Measurements from ENCODE around the gene HOXD8.

HOXD8 gene

DNA sequence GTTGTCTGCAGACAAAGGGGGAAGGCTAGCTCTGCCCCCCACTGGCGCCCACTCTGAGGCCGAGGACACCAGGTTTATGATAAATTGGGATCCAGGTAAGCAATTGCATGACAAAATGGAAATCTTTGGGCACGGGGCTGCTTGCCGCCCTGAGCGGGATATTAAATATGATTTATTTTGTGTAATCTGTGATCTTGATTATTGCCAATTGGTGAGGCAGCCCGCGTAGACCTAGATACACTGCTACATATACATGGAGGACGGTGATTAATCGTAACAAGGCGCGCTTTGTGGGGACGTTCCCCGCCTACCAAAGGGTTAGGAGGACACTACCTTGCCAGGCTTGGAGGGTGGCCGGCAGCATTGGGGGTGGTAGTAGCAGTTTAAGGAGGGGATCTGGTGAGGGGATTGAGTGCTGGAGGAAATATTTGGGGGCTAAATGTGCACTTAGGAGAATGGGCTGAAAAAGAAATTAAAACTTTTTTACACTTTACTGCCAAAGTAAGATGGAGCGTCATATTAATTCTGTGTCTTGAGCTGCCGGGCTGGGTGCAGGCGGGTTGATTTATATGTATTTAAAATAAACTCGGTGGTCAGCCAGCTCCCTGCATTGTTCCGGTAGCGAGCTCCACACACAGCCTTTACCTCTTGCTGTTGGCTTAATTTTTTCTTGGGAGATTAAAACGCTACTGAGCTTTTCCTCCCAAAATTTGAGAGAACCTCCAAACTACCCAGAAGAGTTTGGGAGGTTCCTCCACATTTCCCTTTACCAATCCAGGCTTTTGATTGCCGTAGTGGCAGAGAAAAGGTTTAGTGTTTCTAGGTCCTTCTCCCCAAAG, 31.7 kb downstream of the HOXD8 start:
- no peak for DNase-seq

DNA sequence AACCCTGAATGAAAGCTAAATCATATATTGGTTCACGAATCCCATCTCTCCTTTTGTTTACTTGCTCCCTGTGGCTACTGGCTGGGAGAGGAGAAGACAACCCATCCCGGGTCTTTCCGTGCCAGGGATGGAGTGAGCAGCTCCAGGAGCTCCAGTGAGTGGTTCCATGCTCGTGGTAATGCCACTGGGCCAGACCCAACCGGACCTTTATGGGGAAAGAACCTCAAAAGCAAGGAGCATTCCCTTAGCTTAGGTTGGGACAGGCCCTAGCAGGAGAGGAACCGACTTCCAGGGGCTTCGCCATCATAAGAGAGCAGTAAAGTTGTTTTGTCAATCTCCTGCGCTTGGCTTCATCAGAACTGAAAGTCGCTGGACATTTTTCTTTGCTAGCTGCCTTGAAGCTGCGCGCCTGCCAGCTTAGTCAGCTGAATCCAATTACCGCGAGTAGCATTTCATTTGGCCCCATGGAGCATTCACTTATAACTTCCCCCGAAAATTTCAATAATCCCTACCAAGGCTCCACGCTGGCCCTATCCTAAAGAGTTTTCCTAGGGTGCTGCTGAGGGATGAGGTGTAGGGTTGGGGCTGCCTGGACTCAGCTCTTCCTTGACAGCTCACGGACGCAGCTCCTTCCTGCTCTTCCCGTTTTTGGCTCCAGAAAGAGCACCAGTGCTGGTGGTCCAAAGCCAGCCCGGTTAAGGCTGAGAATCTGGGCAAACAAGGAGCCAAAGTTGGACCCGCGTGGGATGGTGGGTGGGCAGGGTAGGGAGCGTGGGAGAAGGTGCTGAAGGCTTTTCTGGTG, 32.5 kb downstream of the HOXD8 start:
- no peak for DNase-seq

DNA sequence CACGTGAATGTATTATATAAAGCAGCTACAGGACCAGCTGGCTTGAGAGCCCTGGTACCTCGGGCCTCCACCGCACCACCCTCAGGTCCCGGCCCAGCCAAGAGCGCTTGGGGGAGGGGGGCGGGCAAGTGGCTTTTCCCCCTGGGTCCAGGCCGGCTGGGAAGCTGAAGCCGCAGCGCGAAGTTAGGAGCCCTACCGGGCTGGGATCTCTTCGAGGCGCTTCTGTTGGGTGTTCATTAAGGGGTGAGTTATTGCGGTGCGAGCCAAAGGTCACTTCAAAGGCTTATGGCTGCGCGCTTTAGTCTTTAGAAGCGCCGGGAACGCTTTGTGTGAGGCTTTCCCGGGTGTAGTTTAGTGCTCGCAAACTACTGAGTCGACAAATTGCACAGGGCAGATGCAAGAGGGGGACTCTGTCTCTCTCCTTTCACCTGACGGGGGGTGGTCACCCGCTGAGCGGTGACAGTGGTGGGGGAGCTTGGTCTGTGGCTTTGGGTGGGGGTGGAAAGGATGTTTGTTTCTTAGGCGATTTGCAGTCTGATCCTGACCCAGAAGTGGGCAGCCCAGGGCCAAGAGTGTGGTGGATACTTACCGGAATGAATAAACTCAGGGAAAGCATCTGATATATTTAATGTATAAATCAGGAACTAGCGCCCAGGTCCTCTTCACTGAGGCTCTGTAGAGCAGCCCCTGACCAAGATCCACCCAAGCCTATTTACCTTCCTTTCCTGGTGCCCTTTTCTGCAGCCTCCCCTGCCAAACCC, 33.6 kb downstream of the HOXD8 start:
- DNase-seq, result no peak

DNA sequence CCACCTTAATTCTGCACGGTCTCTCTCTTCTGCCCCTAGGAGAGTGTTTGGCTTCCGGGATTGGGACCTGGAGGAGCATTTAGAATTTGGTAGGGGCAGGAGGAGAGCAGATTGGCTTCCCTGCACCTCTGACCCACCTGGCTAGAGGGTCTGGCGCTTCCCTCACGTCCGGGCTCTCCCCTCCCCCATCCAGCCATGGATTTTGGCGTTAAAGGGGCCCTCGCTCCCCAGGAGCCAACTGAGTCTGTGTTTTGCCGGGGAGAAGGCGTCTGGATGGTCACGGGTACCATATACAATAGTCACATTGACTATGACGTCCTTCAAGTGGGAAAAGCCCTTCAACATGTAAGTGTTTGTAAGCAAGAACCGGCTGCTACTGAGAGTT, 34.2 kb downstream of the HOXD8 start:
- DNase-seq, result no peak

DNA sequence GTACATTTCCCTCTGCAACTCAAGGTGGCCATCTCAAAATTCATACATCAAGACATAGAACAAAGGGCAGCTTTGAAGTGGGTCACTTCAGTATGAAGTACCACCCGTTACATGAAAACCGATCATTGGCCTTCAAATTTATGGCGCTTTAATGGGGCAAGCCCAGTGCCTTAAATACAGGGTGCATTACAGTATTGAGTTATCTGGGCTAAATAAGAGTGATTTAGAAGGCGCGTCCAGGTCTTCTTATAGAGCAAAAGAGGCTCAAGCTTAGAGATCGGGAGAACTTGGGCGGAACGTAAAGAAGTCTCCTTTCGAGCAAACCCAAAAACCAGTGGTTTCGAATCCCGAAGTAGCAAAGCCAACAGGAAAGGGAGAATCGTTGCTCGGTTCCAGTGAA, 34.7 kb downstream of the HOXD8 start:
- DNase-seq, result no peak

DNA sequence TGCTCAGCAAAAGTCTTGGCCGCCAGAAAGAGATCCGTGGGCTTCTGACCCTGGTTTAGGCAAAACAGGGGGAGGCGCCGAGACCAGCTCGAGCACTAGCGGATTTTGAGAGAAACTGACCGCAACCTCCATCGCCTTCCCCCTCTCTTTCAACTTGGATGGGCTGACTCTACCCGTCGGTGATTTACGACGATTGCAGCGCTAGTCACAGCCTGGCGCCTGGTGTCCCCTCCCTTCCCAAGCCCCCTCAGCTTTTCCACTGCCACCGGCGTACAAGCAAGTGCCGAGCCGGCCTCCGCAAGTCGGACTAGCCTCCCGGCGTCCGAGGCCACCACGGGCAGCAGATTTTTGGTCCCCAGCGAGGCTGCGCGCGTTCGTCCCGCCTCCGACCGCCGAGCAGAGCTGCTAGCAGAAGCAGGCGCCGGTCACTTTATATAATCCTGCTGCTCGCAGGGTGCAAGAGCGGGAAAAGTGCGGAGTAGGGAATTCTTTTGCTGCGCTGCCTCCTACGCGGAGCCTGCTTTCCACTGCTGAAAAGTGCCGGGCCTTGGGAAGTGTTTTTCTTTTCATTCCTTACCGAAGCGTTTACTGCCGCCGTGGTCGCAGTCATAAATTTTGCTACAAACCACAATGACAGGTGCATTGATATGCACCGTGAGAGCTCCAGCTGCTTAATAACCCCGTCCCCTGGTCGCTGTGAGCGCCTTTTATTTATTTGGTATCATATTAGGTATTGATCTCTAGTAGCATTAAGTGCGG, 35.3 kb downstream of the HOXD8 start:
- no peak for DNase-seq

DNA sequence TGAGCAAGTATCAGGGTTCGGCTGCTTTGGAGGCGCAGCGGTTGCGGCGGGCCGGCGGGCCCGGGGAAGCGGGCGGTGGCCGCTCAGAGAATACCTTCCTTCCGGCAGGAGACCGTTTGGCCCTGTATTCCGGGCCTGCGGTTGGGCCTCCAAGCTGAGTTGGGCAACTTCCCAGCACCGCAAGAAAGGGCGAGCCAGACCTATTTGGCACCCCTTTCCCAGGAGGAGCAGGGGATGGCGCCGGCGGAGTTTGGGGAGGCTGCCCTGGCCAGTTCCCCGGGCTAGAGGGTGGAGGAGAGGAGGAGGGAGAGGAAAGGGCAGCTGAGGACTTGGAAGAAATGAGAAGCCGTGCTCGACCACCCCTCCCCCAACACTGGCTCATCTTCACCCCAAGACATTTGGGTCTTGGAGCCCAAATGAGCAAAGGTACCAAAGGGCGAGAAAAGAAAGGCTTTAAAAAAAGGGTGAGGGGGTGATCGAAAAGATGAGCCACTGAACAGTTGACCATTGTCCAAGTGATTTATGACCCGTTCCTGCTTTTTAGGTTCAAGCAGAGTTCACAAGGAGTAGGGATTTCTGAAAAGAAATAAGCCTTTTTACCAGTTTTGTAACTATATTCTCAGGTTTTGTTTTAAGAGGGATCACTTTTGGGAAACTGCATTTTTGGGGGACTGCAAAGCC, 36.0 kb downstream of the HOXD8 start:
- DNase-seq, result no peak

DNA sequence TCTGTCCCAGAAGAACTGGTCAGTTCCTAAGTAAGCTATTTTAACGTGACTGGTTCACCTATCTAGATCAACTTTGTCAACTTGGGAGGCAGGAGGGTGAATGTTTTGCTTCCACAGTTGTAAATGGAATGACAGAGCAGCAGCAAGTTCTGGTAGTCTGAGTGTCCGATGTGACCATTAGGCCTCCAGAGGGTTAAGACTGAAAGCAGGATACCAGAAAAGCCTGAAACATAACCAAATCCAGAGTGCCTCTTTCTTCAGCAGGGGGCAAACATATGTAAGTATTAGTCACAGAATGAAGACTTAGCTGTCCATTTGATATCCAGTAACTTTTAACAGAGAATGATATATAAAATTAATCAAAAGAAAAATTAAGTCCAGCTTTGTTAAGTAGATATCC, 36.8 kb downstream of the HOXD8 start:
- DNase-seq, result no peak

DNA sequence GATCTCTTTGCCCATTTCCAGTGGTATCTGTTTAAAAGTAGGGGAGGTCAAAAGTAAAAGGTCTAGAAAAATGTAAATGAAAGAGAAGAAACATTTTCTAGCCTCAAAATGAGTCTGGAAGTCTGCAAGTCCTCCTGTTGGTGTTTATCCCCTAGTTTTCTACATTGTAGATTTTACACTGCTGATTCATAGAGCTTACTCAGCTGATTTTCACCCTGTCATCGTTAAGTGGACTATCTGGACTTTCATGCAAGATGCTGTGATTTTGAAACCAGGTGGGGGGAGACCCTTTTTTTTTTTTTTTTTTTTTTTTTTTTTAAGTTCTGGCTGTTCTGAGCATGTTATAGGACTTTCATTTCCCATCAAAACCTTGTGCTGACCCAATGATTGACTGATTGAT, 37.9 kb downstream of the HOXD8 start:
- no peak for DNase-seq

DNA sequence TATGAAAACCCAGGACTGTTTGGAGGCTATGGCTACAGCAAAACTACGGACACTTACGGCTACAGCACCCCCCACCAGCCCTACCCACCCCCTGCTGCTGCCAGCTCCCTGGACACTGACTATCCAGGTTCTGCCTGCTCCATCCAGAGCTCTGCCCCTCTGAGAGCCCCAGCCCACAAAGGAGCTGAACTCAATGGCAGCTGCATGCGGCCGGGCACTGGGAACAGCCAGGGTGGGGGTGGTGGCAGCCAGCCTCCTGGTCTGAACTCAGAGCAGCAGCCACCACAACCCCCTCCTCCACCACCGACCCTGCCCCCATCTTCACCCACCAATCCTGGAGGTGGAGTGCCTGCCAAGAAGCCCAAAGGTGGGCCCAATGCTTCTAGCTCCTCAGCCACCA, 39.7 kb downstream of the HOXD8 start:
- DNase-seq, result no peak

DNA sequence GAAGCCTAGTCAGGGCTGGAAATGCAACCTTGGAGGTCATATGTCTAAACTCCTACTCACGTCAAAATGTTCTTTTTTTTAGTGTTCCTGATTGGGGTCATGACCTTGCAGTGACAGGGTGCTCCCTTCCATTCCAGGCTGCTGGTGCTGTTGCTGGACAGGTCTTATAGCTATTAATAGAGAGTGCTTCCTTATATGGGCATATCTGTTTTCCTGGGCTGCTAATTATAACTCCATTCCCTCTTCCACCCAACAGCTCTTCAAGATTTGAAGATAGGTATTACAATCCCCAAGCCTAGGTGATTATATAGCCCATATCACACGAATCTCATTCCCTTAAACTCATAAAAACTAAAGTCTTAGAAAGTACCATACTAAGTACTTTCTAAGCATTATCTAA, 40.2 kb downstream of the HOXD8 start:
- DNase-seq, result no peak

DNA sequence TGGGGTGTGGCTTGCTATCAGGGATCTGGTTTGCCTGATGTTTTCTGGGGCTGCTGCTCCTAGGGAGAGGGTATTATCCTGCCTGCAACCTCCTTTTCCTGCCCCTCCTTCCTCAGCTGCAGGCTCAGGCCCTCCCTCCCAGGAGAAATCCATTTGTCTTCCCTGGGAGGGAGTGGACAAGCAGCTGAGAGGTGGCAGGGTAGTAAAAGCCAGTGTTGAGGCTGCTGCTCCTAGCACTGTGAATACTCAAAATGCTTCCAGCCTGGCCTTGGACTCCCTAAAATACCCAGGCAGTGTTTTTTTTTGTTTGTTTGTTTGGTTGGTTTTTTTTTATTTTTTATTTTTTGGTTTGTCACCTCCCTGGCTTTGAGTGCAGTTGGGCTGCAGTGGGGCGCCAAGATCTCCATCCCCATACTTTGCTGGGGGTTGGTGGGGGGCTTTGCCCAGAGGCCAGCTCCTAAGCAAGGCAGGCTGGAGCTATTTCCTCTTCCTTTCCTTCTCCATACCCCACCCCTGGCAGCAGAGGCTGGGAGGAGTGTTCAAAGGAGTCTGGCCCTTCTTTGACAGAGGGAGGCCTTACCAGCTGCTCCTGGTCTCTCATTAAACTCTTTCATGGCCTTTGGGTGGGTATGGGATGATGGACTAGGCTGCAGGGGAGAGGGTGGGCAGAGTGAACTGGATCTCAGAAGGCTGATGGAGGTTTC, 41.2 kb downstream of the HOXD8 start:
- DNase-seq, result no peak

DNA sequence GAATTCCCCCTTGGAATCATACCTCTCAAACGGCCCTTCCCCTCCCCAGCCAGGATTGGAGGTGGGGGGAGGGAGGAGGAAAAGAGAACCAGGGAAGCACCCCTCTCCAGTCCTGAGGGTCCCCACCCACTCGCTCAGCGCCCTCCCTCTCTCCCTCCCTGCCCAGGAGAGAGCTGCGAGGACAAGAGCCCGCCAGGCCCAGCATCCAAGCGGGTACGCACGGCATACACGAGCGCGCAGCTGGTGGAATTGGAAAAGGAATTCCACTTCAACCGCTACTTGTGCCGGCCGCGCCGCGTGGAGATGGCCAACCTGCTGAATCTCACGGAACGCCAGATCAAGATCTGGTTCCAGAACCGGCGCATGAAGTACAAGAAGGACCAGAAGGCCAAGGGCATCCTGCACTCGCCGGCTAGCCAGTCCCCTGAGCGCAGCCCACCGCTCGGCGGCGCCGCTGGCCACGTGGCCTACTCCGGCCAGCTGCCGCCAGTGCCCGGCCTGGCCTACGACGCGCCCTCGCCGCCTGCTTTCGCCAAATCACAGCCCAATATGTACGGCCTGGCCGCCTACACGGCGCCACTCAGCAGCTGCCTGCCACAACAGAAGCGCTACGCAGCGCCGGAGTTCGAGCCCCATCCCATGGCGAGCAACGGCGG, 42.0 kb downstream of the HOXD8 start:
- no peak for DNase-seq

DNA sequence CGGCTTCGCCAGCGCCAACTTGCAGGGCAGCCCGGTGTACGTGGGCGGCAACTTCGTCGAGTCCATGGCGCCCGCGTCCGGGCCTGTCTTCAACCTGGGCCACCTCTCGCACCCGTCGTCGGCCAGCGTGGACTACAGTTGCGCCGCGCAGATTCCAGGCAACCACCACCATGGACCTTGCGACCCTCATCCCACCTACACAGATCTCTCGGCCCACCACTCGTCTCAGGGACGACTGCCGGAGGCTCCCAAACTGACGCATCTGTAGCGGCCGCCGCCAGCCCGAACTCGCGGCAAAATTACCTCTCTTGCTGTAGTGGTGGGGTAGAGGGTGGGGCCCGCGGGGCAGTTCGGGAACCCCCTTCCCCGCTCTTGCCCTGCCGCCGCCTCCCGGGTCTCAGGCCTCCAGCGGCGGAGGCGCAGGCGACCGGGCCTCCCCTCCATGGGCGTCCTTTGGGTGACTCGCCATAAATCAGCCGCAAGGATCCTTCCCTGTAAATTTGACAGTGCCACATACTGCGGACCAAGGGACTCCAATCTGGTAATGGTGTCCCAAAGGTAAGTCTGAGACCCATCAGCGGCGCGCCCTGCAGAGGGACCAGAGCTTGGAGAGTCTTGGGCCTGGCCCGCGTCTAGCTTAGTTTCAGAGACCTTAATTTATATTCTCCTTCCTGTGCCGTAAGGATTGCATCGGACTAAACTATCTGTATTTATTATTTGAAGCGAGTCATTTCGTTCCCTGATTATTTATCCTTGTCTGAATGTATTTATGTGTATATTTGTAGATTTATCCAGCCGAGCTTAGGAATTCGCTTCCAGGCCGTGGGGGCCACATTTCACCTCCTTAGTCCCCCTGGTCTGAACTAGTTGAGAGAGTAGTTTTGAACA, 42.7 kb downstream of the HOXD8 start:
- DNase-seq, result no peak

DNA sequence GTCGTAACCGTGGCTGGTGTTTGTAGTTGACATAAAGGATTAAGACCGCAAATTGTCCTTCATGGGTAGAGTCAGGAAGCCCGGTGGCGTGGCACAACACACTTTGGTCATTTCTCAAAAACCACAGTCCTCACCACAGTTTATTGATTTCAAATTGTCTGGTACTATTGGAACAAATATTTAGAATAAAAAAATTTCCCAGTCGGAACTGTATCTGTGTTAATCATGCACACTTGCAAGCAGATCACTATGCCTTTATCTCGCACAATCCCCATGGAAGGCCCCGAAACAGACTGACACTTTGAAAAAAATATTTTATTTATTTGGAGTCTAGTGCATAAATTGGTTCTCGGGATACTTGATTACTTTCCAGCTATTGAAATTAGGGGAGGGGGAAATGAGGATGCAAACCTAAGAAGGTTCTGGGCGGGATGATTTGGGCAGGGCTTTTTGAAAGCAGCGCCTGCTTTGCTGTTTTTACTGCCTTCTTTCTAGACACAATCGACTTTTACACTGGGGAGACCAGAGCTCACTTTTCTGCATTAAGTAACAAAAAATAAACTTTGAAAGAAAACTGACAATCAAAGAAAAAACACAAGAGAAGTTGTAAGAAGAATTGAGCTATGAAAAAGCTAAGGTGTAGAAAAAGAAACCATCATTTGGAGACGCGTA, 43.5 kb downstream of the HOXD8 start:
- DNase-seq, result no peak

DNA sequence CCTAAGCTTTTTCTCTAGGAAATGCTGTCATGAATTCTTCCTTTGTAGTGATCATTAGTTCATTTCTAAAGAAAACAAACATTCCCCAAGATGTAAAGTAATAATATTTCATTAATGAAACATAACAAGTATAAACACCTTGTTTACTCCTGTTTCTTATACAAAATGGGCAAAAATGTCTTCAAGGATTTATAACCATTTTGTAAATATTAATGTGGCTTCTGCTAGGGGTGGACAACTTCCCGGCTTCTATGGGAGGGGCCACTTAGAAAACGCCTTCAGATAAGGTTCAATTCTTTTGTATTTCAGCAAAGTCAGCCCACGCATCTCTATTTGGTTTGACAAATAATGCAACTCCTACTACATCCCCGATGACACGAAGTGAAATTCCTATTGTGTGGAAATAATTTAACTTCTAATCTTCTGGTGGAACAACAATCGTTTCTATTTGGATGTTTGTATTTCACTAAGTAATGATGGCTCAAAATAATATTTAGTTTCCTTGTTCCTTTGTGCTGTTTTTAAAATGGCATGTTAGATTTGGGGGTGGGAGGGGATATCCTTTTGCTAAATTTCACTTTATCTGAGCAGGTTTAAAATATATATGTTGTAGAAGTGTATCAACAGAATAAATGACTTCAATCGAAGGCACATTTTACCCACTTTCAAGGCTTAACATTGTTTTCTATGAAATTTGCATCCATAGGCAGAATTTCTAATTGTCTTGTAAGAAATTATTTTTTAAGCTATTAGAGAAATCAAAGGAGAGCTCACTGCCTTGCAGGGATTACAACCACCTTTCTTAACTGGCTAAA, 44.3 kb downstream of the HOXD8 start:
- no peak for DNase-seq

DNA sequence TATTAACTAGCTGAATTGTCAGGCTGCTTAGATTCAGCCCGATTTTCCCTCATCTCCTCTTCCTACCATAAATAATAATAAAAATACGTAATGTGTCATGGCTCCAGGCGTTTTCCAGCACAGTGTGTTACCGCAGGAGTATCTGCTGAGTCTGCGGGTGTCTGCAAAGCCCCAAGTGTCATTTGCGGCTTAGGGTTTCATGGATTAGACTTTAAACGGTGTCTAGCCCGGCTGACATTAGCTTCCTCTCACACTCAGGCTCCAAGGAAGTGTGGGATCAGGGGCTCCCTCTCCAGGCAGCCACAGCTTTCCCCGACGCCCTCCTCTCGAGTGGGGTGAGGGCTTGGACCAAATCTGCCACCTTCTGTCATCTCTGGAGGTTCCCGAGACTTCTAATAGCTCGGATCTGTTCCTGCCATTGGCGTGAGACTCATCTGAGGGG, 44.9 kb downstream of the HOXD8 start:
- no peak for DNase-seq
